ENCODE data around the gene GIT1. TPM values are rescaled to one million over a fixed set of nuclear protein-coding genes. Genes with fewer than 3 reads are reported as not detected.

Gene GIT1
- total and polyA plus RNA-seq, 8 donors = 38.7 to 57.3 (median 40.7) TPM

DNA sequence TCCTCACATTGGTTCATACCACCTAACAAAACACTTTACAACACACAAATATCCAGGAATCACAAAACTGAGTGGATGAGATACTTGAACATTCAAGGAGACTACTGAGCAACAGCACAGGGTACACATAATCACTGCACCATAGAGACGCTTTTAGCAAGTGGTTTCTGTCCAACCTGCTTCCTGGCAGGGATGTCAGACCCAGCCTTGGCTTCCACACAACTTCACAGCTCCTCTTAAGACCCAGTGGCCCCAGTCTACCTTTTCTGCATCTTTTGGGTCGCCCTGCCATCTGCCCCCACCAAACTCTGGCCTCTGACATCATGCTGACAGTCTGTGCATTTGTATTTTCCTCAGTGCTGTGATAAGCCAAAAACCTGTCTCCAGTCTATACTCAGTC, 39.2 kb upstream of the GIT1 start:
- DNase-seq = no peak
- no peaks in the 10 kb centered on the region for H3K9me3 ChIP-seq
- ATAC-seq = no peak
- H3K4me3 ChIP-seq = no peak overlapping the region
- H3K36me3 ChIP-seq = peaks cover 0 to 58% of the 10 kb centered on the region in 2 donors
- TF ChIP-seq, protein P1, sequence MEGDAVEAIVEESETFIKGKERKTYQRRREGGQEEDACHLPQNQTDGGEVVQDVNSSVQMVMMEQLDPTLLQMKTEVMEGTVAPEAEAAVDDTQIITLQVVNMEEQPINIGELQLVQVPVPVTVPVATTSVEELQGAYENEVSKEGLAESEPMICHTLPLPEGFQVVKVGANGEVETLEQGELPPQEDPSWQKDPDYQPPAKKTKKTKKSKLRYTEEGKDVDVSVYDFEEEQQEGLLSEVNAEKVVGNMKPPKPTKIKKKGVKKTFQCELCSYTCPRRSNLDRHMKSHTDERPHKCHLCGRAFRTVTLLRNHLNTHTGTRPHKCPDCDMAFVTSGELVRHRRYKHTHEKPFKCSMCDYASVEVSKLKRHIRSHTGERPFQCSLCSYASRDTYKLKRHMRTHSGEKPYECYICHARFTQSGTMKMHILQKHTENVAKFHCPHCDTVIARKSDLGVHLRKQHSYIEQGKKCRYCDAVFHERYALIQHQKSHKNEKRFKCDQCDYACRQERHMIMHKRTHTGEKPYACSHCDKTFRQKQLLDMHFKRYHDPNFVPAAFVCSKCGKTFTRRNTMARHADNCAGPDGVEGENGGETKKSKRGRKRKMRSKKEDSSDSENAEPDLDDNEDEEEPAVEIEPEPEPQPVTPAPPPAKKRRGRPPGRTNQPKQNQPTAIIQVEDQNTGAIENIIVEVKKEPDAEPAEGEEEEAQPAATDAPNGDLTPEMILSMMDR (IDR thresholded peaks at IDR 0.05) = no peak
- H3K27ac ChIP-seq = no peak overlapping the region
- no peaks in the 10 kb centered on the region for H3K27me3 ChIP-seq
- H3K4me1 ChIP-seq = peaks cover 0 to 5% of the 10 kb centered on the region in 2 donors
- intact Hi-C loops (cut with DNase I) = no loop called here

DNA sequence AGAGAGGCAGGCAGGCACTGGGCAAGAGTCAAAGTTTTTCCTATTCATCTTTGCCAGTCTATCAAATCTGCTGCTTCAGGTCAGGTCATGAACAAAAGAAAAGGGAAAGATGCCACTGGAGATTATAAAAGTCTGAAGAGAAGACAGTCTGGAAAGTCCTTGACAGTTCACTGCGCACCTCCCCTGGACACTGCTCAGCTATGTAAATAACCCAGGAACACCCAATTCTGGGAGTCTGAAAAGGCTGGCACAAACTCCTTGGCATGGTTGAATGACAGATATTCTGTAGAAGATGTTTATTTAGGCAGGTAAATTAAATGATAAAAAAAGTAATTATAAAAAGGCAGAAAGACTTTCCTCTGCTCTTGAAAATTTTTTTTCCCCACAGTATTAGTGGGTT, 38.5 kb upstream of the GIT1 start:
- no peak for ATAC-seq
- Histone ChIP-seq H3K36me3 (peaks cover 0 to 52% of the 10 kb centered on the region in 2 donors), H3K27me3 (peaks cover 0 to 3% of the 10 kb centered on the region in 2 donors), H3K9me3 (no peaks in the 10 kb centered on the region), H3K4me3 (no peak overlapping the region), H3K27ac (no peak overlapping the region), H3K4me1 (peaks cover 0 to 7% of the 10 kb centered on the region in 2 donors)
- intact Hi-C loops (cut with DNase I) = no loop called here
- DNase-seq = no peak
- TF ChIP-seq, protein P1 (IDR thresholded peaks at IDR 0.05) = no peak

DNA sequence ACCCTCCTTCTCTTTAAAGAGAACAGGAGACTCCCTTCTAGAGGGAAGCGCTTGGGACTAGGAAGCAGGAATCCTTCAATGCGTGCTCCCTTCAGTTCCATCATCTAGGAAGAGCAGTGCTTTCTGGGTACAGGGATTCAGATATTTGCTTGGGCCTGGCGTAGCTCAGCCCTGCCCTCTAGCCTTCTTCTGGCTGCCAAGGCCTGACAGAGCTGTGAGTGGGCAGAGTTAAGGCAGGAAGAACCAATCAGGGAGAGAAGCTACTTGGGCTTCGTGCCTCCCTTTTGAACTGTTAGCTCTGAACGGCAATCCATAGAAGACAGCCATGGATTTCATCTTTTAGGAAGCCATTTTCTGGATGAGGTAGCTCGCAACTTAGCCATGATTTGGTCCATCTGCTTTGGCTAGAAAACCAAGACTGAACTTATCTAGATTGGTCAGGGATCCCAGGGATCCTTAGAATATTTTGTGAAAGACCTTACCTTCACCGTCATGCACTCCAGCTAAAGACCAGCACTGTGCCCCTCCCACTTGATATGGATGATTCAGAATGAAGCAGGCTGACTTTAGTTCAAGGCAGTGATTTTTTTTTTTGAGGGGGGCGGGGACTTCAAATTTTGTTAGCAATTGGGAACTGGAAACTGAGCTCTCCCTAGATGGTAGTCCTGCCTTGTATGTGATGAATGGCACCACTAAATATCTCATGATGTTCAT, 35.7 kb upstream of the GIT1 start:
- Histone ChIP-seq H3K27me3 (peaks cover 0 to 15% of the 10 kb centered on the region in 2 donors), H3K4me1 (peaks cover 0 to 19% of the 10 kb centered on the region in 2 donors), H3K36me3 (peaks cover 0 to 25% of the 10 kb centered on the region in 2 donors), H3K27ac (no peak overlapping the region), H3K4me3 (no peak overlapping the region), H3K9me3 (no peaks in the 10 kb centered on the region)
- intact Hi-C loops (cut with DNase I) = no loop called here
- ATAC-seq = no peak
- TF ChIP-seq, protein P1 (IDR thresholded peaks at IDR 0.05) = no peak
- no peak for DNase-seq

DNA sequence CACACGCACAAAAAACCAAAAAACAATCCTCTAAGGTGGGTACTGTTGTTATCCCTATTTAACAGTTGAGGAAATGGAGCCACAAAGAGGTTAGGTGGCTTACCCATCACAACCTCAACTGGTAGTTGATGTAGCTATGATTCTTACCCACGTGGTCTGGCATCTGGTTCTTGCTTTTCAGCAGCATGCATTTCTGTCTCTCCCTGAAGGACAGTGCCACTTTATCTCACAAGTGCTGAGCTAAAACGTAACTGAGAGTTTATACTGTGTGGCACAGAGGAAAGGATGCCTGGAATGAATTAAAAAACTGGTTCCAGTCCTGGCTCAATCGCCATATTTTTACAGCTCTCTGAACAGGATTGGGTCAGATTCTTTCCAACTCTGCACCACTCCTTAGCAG, 35.1 kb upstream of the GIT1 start:
- TF ChIP-seq, protein P1 (IDR thresholded peaks at IDR 0.05) = no peak
- DNase-seq = no peak
- Histone ChIP-seq H3K4me3 (no peak overlapping the region), H3K27me3 (peaks cover 0 to 15% of the 10 kb centered on the region in 2 donors), H3K9me3 (no peaks in the 10 kb centered on the region), H3K27ac (no peak overlapping the region), H3K36me3 (peaks cover 0 to 19% of the 10 kb centered on the region in 2 donors), H3K4me1 (peaks cover 0 to 19% of the 10 kb centered on the region in 2 donors)
- ATAC-seq = no peak
- intact Hi-C loops (cut with DNase I) = no loop called here

DNA sequence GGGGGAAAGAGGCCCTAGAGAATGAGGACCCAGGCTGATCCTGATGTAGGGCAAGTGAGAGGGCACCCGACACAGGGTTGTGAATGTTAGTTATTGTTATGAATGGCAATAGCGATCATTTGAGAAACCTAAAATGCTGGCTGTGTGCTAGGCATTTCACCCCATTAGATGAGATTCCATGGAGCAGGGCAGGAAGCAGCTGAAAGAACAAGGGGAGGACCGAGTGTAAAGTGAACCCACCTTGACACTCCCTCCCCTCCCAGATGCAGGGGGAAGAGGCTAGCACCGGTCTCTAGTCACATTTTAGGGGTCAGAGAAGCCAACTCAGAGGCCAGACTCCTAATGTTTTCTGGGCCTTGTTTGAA, 33.8 kb upstream of the GIT1 start:
- intact Hi-C loops (cut with DNase I) = no loop called here
- DNase-seq (no peak), ATAC-seq (no peak)
- no peaks in the 10 kb centered on the region for H3K9me3 ChIP-seq
- H3K4me1 ChIP-seq = peaks cover 0 to 21% of the 10 kb centered on the region in 2 donors
- H3K27ac ChIP-seq = no peak overlapping the region
- TF ChIP-seq, protein P1 (IDR thresholded peaks at IDR 0.05) = no peak
- H3K4me3 ChIP-seq = peak overlapping the region; percentile 52 to 53
- peaks cover 0 to 8% of the 10 kb centered on the region in 2 donors for H3K36me3 ChIP-seq
- peaks cover 0 to 28% of the 10 kb centered on the region in 2 donors for H3K27me3 ChIP-seq
